Right lobe of liver (tissue), 6 donors: ENCODE measurements around the gene ZNF79. TPM values are rescaled to one million over a fixed set of nuclear protein-coding genes. Genes with fewer than 3 reads are reported as not detected.

Experiments used
- ATAC-seq, 4 donors: fragments of 200-7000 bp; cut with Tn5 transposase; one replicate each; pipeline ENCODE4 v1.9.1; 2020; ENCODE audit warnings: mild to moderate bottlenecking in 4 of 4, moderate library complexity in 4 of 4
- DNase-seq, 3 donors: peaks; one replicate each; pipeline ENCODE4 v3.0.0-alpha.2; 2020
- H3K27ac ChIP-seq, 3 donors: fragments of 200-600 bp; one replicate each; pipeline ENCODE4 v1.8.0; 2022
- H3K27me3 ChIP-seq, 2 donors: fragments of 200-600 bp; one replicate each; pipeline ENCODE4 v1.8.0; 2022
- H3K36me3 ChIP-seq, 4 donors: fragments of 200-600 bp; sonication (generic) in 1 of 4; one replicate each; pipeline versions ENCODE4 v1.5.1 to v1.8.0; 2017 to 2022; ENCODE audit warnings: control low read depth in 1 of 4
- H3K4me1 ChIP-seq, 4 donors: fragments of 200-600 bp; sonication (generic) in 1 of 4; one replicate each; pipeline versions ENCODE4 v1.5.1 to v1.8.0; 2017 to 2022; ENCODE audit warnings: control low read depth in 1 of 4
- H3K4me3 ChIP-seq, 3 donors: fragments of 200-600 bp; one replicate each; pipeline ENCODE4 v1.8.0; 2022
- H3K9me3 ChIP-seq, 4 donors: fragments of 200-600 bp; sonication (generic) in 1 of 4; one replicate each; pipeline versions ENCODE4 v1.5.1 to v1.8.0; 2017 to 2022; ENCODE audit warnings: control low read depth in 1 of 4
- POLR2A ChIP-seq: fragments of 450-650 bp; IDR thresholded peaks from one replicate; pipeline ENCODE4 v1.6.1; 2017; ENCODE audit warnings: antibody characterized with exemption, mild to moderate bottlenecking
- WGBS: methylation state at CpG from one replicate; pipeline ENCODE4 v1.1.6; 2018; ENCODE audit warnings: low coverage, low lambda C conversion rate; ENCODE audit not compliant: insufficient coverage; ENCODE audit errors: missing lambda C conversion rate; 5-methylcytosine and 5-hydroxymethylcytosine counted together
- intact Hi-C, 2 donors: fragments of 100-400 bp; cut with DNase I; formaldehyde crosslinking; loops; one replicate each; pipeline versions ENCODE4 v1.11.2 to v1.14.1; 2022
- total RNA-seq, 6 experiments: library from RNA; depleted of rRNA in 2 of 6; stranded (reverse); fragments of >200 nt in 2 of 6; fragmentation: NEBNext Ultra II Directional in 3 of 6; extraction: Animal tissue kit (Norgen Biotek cat#: 25700) in 3 of 6; gene quantifications; one replicate each; pipeline versions ENCODE4 v1.1.0 to v1.2.4, GENCODE V29; 2016 to 2023
- TF ChIP-seq, protein P1 (sequence below), 4 donors: fragments of 200-600 bp in 3 of 4; fragments of 450-650 bp in 1 of 4; IDR thresholded peaks; one replicate each; pipeline versions ENCODE4 v1.5.1 to v1.8.0; 2016 to 2022; ENCODE audit warnings: antibody characterized with exemption in 4 of 4, mild to moderate bottlenecking in 2 of 4
- donor health status: DM: no; HTN: yes; CAD: no.
- donor health status: DM: no; HTN: no; CAD: no.
- donor health status: DM: no; HTN: no; CAD: no.
- donor health status: DM: no; HTN: yes; CAD: no.
- donor health status: DM: no; HTN: yes; CAD: no.

ZNF79 gene
- total RNA-seq, 6 experiments from 2014 or later = 2.5 to 4.6 (median 3.5) TPM

DNA sequence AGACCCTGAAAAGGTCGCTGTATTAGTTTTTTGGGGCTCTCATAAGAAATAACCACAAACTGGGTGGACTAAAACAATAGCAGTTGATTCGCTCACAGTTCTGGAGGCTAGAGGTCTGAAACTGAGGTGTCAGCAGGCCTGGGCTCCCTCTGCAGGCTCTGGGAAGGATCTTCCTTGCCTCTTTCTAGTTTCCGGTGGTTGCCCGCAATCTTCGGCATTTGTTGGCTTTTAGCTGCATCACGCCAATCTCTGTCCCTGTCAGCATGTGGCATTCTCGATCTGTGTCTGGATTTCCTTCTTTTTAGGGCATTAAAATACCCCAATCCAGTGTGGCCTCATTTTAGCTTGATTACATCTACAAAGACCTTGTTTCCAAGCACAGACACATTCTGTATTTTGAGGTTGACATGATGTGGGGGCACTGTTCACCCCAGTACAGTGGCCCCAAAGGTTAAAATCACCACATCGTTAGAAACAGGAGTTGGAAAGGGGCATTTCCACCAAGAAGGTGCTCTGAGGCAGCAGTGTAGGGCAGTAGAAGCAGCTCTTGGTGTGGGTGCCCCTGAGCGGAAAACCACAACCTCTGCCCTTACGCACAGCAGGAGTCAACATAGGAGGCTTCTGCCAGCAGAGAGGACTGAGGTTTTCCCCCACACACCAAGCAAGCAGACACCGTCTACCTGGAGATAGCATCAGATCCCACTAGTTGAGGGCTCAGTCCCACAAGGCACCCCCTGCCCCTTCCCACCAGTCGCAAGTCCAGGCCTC is 13.5 kb downstream of the ZNF79 start:
- Histone ChIP-seq H3K36me3 (peaks cover 4 to 82% (median 25%) of the 10 kb centered on the region in 4 donors), H3K27ac (no peak overlapping the region), H3K4me3 (no peak overlapping the region), H3K9me3 (no peaks in the 10 kb centered on the region), H3K27me3 (no peaks in the 10 kb centered on the region), H3K4me1 (no peaks in the 10 kb centered on the region)
- ATAC-seq (peak in 1 of 4 donors; percentile 30), DNase-seq (no peak)
- WGBS = 81% methylated on average over 9 of the region's 12 CpGs
- TF ChIP-seq, protein P1, sequence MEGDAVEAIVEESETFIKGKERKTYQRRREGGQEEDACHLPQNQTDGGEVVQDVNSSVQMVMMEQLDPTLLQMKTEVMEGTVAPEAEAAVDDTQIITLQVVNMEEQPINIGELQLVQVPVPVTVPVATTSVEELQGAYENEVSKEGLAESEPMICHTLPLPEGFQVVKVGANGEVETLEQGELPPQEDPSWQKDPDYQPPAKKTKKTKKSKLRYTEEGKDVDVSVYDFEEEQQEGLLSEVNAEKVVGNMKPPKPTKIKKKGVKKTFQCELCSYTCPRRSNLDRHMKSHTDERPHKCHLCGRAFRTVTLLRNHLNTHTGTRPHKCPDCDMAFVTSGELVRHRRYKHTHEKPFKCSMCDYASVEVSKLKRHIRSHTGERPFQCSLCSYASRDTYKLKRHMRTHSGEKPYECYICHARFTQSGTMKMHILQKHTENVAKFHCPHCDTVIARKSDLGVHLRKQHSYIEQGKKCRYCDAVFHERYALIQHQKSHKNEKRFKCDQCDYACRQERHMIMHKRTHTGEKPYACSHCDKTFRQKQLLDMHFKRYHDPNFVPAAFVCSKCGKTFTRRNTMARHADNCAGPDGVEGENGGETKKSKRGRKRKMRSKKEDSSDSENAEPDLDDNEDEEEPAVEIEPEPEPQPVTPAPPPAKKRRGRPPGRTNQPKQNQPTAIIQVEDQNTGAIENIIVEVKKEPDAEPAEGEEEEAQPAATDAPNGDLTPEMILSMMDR (IDR thresholded peaks at IDR 0.05) = no peak
- no peak for TF ChIP-seq POLR2A
- intact Hi-C loops = no loop called here

DNA sequence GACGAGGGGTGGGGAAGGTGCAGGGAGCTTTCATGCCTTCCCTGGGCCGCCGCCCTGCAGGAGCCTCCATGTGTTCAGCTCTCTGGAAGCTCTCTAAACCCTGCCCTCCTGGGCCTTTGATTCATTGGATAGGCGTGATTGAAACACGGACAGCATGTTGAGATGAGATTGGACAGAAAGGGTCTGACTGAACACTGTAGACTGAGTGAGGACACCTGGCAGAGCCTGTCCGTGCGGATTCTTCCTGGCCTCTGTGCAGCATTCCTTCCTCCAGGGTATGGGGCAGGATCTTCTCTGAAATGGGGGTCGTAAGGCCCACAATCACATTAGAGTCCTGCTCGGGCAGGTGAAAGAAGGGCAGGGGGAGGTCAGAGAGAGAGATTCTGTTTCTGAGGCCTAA is 14.2 kb downstream of the ZNF79 start:
- no peak overlapping the region for H3K4me3 ChIP-seq
- H3K9me3 ChIP-seq = no peaks in the 10 kb centered on the region
- no peaks in the 10 kb centered on the region for H3K4me1 ChIP-seq
- H3K36me3 ChIP-seq = peaks cover 4 to 80% (median 25%) of the 10 kb centered on the region in 4 donors
- ATAC-seq = no peak
- no peak overlapping the region for H3K27ac ChIP-seq
- intact Hi-C loops = no loop called here
- TF ChIP-seq POLR2A = no peak
- TF ChIP-seq, protein P1 (IDR thresholded peaks at IDR 0.05) = no peak
- WGBS = 86% methylated on average over 5 of the region's 9 CpGs
- H3K27me3 ChIP-seq = no peaks in the 10 kb centered on the region
- DNase-seq = no peak

- ATAC-seq (no peak), DNase-seq (no peak)
- Histone ChIP-seq H3K4me3 (no peak overlapping the region), H3K27ac (no peak overlapping the region), H3K9me3 (no peaks in the 10 kb centered on the region), H3K4me1 (peaks cover 0 to 24% (median 1%) of the 10 kb centered on the region in 4 donors), H3K36me3 (peaks cover 5 to 64% (median 30%) of the 10 kb centered on the region in 4 donors), H3K27me3 (no peaks in the 10 kb centered on the region)
- 98% methylated on average over 5 of the region's 17 CpGs for WGBS
- TF ChIP-seq, protein P1 (IDR thresholded peaks at IDR 0.05) = no peak
- no peak for TF ChIP-seq POLR2A
- intact Hi-C loops = no loop called here
Measured at GRCh38 chr9:127444283-127444920, 20.2 kb downstream of the ZNF79 start.

- Histone ChIP-seq H3K36me3 (peaks cover 5 to 59% (median 29%) of the 10 kb centered on the region in 4 donors), H3K4me3 (no peak overlapping the region), H3K27me3 (no peaks in the 10 kb centered on the region), H3K4me1 (peaks cover 0 to 32% (median 5%) of the 10 kb centered on the region in 4 donors), H3K9me3 (no peaks in the 10 kb centered on the region), H3K27ac (peak overlapping the region in 1 of 3 donors; percentile 10)
- WGBS = 86% methylated on average over 13 of the region's 15 CpGs
- ATAC-seq = peak in 3 of 4 donors; percentile 20 to 76 (median 53)
- no peak for TF ChIP-seq POLR2A
- TF ChIP-seq, protein P1 (IDR thresholded peaks at IDR 0.05) = no peak
- DNase-seq = no peak
- intact Hi-C loops = no loop called here
Measured at GRCh38 chr9:127444921-127445850, 21.0 kb downstream of the ZNF79 start.
